Measurements from ENCODE around the gene SP6.

SP6 gene

DNA sequence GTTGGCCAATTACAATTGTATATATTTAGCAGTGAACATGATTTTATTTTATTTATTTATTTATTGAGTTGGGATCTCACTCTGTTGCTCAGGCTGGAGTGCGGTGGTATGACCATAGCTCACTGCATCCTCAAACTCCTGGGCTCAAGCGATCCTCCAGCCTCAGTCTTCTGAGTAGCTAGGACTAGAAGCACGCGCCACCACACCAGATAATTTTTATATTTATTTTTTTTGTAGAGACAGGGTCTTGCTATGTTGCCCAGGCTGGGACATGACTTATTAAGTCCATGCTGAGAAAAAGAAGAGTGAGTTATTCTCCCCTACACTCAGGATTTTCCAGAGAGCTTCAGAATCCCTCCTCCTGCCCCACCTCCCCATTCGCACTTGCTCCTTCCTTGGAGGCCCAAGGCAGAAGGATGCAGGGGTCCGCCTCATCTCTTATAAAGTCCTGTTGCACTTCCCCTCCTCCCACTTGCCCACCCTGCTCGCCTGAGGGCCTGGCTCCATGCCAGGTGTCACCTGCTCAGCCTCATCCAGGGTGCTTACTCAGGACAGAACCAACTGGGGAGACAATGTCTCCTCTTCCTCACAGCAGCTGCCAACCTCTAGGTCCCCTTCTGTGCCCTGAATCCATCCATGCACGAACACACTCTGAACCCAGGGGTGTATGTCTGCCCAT lies 29.0 kb upstream of the SP6 start:
- DNase-seq (ENCODE audit: low read depth in 1 of 2, low spot score in 1 of 2), result no peak

DNA sequence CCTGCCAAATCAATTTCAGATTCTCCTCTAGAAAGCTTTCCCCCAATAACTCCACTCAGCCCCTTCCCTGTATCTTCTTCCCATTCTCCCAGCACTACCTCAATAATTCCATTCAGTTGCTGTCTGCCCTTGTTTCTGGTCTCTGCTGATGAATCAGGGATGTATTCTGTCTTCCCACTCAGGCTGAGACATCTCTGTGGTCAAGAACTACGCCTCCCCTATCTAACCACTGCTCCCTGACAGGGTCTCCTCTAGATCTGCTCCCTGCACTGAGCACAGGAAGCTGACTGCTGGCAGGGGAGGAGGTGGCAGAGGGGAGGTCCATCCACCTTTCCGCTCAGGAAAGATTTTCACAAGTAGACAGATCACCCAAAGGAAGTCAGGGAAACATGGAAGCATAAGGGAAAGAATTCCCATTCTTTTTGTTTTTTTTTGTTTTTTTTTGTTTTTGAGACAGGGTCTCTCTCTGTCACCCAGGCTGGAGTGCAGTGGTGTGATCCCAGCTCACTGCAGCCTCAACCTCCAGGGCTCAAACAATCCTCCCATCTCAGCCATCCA lies 28.1 kb upstream of the SP6 start:
- no peak for DNase-seq (ENCODE audit: low read depth in 1 of 2, low spot score in 1 of 2)

DNA sequence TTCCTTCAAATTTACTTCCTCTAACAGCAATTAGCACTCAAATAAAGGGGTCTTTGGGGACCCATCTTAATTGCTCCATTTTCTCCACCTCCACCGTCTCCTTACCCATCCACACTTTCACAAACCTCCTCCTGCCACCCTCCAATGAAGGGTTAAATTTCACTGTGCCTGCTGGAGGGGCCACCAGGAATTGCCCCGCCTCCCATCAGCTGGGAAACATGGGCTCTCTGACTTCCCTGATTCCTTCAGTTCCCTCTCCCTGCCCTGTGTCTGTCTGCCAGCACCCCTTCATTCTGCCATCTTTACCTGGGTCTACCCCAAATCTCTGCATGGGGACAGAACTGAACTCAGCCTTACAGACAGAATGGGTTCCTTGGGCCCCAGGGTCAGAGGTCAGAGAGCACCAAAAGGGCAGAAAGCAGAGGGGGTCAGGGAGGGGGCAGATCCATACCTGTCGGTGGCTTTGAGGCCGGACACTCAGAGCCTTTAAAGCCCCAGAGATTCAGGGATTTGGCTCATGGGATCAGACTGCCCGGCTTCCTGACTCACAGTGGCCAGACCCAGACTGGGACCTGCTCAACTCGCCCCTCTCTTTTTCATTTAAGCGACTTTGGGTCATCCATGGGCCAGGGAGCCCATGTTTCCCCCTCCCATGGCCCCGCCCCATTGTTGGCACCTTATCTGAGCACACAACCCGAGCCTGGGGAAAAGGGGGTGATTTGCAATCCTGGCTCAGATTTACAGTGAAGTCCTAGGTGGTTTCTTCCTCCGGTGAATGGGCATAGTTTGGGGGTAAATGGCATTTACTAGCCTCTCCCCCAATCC lies 27.5 kb upstream of the SP6 start:
- DNase-seq (ENCODE audit: low read depth in 1 of 2, low spot score in 1 of 2), result no peak

DNA sequence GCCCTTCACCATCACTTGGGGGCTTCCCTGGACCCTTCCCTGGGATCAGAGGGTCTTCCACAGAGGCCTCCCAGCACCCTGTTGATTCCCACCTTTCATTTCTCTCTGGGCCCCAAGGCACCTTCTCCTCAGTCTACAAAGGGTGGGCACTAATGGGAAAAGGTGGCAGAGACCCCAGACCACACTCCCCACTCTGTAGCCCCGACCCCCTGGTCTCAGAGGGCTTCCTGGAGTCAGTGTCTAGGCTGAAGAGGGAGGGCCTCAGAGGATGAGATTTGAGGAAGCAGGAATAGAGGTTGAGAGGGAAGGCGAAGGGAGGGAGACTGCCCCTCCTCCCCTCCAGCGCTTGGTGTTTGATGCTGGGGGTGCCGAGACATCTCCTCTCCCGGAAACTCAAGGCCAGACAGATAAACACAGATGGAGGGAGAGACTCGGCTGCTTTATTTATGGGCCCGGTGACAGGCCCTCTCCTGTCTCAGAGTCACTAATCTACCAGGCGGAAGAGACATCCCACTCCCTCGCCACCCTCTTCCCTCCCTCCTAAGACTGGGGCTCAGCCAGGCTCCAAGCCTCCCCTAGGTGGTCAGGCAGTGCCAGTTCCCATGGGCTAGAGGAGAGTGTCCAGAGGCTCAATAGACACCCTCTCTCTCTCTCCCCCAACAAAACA lies 26.5 kb upstream of the SP6 start:
- DNase-seq (ENCODE audit: low read depth in 1 of 2, low spot score in 1 of 2), result no peak

DNA sequence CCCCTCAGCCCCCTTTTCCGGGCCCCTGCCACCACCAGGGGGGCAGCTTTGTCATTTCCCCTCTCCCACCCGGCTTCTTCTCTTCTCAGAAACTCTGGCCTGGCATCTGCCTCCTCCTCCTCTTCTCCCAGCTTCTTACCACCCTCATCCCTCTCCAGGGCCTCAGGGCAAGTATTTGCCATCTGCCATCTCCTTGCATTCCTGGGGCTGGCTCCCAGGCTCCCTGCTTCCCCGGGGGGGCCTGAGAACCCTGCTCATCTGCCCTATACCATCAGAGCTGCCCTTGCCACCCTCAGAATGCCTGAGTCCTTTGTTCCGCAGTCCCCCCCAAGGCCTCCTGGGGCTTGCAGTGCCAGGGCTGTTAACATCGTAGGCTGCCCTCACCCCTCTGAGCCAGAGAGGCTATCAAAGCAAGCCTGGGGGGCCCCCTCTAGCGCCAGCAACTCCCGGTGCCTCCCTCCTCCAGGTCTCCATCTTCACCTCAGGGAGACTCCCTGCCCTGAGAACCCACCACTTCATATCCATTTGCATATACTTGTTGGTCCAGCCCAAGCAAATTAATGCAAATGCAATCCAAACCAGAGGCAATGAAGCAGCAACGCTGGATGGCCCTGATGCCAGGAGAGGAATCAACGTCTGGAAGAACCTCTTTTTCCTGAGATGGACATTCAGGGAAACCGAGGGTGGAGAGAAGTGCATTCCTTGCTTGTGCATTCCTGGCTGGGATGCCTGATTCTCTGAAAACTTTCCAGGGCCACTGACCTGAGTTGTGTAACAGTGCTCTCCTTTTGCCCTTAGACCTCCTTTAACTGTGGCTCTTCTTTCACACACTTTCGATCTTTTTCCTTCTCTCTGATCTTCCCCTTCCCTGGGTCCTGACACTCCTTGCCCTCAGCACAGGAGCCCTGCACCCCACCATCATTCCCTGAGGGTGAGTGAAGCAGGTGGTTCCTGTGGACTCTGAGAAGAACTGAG lies 24.3 kb upstream of the SP6 start:
- DNase-seq (ENCODE audit: low read depth in 1 of 2, low spot score in 1 of 2), result no peak

DNA sequence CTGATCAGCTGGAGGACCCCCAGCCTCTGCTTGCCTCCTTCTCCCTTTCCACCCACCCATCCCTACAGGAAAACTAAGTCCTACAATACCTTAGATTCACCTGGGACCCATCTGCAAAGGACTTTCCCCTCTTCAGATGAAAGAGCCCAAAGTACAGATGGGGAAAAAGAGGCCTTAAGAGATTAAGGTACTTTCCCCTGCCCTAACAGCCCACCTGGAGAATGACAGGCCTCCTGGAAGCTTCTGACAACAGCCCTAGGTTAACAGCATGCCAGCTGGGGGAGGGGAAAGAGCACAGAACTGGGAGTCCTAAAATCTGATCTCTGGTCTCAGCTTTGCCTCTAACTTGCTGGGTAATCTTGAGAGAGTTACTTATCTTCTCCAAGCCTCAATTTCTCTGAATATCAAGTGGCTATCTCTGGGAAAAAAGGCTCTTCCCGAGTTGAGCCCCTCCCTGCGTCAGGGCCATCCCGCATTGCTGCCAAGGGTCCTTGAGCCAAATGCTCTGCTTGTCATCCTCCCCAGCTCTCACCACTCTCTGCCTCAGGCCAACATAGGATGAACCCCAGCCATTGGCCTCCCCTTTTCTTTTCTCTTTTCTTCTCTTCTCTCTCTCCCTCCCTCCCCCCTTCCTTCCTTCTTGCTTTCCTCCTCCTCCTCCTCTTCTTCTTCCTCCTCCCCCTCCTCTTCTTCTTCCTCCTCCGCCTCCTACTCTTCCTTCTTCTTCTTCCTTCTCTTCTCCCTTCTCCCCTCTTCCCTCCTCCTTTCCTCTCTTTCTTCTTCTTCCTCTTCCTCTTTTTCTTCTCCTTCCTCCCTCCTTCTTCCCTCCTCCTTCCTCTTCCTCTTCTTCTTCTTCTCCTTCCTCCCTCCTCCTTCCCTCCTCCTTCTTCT lies 22.5 kb upstream of the SP6 start:
- no peak for DNase-seq (ENCODE audit: low read depth in 1 of 2, low spot score in 1 of 2)

DNA sequence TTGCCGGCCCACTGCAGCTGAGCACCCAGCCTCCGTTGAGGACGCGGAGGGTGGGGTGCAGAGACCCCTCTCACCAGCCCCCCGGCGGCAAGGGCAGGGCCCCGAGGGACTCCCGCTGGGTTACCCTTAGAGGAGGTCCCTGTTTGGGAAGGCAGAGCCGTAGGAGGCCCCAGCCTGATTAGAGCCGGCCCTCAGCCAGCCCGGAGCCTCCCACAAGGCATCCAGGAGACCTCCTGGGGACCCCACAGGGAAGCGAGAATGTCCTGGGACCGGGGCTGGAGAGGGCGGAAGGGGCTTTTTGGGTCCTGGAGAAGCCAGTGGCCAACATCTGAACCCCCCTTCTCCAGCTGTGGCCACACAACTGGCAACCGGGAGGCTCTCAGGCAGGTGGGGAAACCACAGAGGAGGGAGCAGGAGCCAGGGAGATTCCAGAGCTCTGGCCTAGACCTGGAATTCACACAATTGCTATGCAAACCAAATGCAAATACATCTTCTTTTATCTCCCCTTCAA lies 21.7 kb upstream of the SP6 start:
- no peak for DNase-seq (ENCODE audit: low read depth in 1 of 2, low spot score in 1 of 2)

DNA sequence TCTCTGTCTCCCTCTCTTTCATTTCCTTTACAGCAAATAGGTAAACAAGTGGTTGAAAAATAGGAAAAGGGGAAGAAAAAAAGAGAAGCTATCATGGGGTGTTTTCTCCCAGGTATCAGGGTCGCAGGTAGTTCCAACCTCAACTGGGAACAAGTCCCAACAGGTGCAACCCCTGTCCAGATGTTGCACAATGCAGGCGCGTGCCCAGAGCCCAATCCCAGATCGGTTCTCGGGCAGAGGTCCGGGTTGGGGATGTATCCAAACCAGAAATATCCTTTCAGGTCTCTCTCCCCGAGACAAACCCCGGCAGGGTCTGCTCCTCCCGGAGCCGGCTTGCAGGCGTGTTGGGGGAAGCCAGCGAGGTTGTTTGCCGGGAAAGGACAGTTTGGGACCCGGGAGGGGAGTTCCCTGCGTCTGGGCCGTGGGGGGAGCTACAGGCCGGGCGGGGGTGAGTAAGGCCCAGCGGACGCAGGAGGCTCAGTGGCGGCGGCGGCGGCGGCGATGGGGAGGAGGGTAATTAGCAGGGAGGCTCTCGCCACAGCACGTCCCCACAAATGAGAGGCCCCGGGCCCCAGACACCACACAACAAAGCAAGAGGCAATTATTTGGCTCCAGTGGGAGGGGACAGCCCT lies 21.2 kb upstream of the SP6 start:
- DNase-seq (ENCODE audit: low read depth in 1 of 2, low spot score in 1 of 2), result no peak

DNA sequence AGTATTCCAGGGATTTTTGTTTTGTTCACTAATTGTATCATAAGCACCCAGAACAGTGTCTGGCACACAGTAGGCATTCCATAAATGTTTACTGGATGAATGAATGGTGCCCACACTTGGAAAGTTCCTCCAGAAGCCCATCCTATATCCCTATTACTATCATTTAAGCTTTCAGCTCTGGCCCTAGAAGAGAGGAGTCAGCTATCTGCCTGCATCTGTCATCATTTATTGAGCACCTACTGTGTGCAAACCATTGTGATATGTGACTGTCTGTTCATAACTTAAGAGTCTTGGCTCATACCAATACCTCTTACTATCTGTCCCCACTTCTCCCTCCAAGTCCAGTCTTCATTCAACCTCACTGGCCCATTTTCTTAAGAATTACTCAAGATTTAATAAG lies 20.1 kb upstream of the SP6 start:
- no peak for DNase-seq (ENCODE audit: low read depth in 1 of 2, low spot score in 1 of 2)

DNA sequence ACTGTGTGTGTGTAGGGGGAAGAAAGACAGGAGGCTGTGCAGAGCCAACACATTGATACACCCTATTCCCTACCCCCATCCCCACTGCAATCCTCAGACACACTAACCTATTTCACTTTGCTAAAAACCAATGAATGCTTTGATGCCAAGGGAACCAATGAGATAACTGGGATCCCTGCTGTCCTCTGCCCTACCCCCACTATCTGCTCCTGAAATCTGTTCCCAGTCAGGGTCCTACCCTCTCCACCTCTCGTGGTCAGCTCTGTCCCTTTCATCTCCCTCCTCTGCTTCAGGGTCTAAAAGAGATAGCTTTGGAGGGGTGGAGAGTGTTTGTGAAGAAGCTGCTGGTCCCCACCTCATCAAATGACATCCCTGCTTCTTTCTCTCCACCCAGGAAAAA lies 19.1 kb upstream of the SP6 start:
- DNase-seq (ENCODE audit: low read depth in 1 of 2, low spot score in 1 of 2), result no peak

DNA sequence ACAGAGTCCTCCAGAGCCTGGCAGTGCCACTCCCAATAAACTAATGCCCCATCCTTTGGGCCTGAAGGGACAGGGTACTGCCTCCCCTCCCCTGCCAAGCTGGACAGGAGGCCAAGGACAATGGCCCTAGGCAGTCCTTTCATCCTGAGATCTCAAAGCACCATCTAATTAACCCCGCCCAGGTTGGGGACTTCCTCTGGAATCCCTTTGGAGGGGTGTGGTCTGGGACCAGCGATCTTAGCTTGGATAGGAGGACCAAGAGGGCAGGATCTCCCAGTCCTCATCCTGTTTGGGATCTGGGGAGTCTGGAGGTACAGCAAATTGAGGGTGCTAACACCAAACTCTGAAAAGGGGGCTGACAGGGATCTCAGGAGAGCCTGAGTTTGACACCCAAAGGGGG lies 18.2 kb upstream of the SP6 start:
- no peak for DNase-seq (ENCODE audit: low read depth in 1 of 2, low spot score in 1 of 2)

DNA sequence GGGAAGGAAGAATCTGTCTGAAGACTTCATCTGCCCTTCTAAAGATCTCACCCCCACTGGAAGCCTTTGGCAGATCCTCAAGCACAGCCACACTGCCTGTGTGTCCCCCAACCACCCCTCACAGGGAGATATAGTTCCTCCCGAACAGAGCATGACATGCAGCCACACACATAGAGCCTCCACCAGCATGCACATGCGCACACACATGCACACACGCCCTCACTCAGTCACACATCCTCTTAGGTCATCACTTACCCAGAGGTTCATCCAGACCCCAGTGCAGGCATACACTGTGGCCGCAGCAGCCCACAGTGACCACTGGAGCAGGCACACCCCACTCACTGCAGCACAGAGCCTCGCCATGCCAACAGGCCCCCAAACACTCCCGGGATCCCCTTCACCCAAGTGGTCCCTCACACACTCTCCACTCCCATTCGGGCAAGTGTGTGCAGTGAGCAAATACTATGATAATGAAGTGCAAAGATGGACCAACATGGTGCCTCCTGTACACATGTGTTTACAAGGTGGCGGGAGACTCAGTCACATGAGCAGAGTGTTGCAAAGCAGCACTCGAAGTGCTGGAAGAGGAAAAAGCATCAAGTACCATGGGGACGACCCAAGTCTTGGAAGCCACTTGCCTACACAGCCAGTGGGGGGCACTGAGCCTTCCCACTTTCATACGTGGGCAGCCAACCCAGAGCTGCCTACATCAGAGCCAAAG lies 17.0 kb upstream of the SP6 start:
- no peak for DNase-seq (ENCODE audit: low read depth in 1 of 2, low spot score in 1 of 2)

DNA sequence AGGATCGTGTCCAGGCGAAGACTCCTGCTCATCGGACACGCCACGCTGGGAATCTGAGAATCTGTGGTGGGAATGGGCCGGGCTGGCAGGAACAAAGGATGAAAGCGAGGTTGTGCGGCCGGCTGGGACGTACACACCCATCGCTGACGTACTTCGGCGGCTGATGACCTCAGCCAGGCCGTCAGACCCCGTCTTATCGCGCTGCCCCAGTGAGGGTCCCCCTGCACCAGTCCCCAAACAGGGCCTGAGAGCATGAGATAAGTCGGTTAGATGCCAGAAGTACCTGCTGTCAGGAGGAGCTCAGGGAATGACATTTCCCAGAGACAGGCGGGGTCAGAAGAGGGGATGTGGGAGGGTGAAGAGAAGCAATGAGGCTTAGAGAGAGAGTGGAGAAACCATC lies 16.0 kb upstream of the SP6 start:
- DNase-seq (ENCODE audit: low read depth in 1 of 2, low spot score in 1 of 2), result no peak

DNA sequence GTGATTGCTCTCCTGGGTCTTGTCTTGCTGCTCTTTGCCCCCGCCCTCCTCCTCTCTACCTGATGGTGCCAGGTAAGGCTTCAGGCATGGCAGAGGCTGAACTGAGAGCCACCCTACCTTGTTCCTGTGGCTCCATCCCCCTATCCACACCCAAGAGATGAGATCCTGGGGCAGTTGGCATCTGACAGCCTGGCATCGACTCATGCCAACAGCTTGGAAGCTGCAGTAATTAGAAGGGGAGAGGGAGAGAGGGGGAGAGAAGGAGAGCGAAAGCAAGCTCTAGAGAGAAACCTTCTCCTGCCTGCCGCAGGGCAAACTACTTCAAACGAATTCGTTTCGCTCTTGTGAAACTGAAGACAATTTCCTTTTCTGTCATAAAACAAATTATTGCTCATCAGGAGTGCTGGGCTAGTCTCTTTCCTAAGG lies 13.8 kb upstream of the SP6 start:
- no peak for DNase-seq (ENCODE audit: low read depth in 1 of 2, low spot score in 1 of 2)

DNA sequence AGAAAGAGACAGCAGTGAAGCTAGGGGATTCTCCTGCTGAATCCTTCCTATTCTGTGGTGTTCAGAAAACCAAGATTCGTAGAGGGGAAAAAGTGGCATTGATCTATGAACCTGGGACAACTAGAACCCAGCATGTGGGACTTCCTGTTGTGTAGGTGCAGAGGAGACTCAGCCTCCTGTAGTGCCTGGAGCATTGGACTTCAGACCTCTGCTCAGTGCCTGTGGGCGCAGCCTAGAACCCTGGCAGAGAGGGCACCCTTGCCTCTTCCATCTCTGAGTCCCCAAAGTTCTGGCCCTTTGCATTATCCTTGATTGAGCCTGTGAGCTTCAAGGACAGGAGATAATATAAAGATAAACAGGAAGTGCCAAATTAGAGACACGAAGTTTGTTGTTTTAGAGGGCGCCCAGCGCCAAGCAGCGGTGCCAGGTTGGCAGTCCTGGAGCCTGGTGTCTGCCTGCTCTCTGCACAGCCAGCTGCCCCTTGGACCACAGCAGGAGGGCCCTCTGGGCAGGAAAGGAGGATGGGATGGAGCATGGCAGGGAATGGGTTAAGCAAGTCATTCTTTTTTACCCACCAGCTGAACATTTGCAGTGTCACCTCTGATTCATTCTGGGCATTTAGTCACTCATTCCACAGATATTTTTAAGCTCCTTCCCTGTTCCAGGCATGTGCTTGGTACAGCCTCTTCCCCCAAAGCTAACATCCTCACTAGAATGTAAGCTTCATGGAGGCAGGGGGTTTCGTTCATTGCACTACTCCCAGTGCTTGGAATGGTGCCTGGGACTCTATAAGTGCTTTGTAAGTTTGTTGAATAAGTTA lies 11.9 kb upstream of the SP6 start:
- DNase-seq (ENCODE audit: low read depth in 1 of 2, low spot score in 1 of 2), result no peak

DNA sequence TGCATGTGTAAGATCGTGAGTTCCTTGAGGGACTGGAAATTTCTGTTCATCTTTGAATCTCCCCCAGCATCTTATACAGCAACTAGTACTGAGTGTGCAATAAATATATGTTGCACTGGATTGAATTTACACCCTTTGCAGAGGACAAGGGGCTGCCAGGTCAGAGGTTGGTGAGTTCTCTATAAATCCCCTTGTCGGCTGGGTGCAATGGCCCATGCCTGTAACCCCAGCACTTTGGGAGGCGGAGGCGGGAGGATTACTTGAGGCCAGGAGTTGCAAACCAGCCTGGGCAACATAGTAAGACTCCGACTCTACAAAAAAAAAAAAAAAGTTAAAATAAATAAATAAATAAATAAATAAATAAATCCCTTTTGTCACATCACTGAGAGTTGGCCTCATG lies 9.4 kb upstream of the SP6 start:
- DNase-seq (ENCODE audit: low read depth in 1 of 2, low spot score in 1 of 2), result no peak

DNA sequence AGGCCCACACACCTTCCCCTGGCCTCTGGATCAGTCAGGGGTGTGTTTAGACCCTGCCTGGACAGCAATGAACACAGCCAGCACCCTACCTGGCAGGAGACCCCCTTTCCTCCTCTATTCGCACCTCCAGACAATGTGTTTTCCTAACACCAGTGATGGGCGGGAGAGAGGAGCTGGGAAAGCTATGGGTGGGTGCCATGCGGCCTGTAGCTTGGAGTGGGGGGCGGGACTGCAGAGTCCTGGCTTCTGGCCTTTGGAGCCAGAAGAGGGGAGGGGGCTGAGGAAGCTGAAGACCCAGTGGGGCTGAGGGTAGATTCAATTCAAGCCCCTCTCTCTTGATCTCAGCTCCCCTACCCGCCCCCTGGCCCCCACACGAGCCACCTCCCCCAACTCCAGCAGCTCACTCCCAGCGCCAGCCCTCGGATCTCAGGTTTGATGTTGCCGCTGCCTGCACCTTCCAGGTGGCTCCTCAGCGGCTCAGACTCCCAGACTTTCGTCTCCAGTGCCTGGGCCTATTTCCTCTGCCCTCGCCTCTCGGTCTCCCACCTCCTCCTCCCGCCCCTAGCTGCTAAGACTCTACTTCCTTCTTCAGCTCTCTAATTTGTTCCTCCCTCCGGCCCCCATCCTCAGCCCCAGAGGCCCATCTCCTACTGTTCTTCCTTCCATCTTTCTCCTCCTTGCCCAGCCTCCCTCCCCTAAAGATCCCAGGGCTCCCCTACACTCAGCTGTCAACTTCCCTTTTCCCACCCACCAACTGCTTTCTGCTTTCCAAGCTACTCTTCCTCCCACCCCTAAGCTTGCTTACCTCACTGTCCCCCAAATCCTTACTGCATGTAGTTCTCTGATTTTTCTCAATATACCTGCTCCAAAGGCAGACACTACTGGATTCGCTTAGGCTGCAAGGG lies 6.8 kb upstream of the SP6 start:
- no peak for DNase-seq (ENCODE audit: low read depth in 1 of 2, low spot score in 1 of 2)
